Endothelial cell of umbilical vein (primary cell): ENCODE data around the gene KIF3B.

Source experiments
- JUN ChIP-seq: IDR thresholded peaks from 2 replicates; pipeline ENCODE4 v1.6.1; 2011; ENCODE audit warnings: borderline replicate concordance, low read depth; ENCODE audit not compliant: insufficient read length, insufficient read depth
- MAX ChIP-seq: IDR thresholded peaks from 2 replicates; pipeline ENCODE4 v1.6.1; 2011; ENCODE audit not compliant: insufficient read depth, insufficient read length
- POLR2A ChIP-seq: IDR thresholded peaks from 2 replicates; pipeline ENCODE4 v1.6.1; 2012; ENCODE audit warnings: low read depth, mild to moderate bottlenecking, control low read depth, low read length
- POLR2AphosphoS5 ChIP-seq: IDR thresholded peaks from 2 replicates; pipeline ENCODE4 v1.6.1; 2012; ENCODE audit warnings: low read depth, mild to moderate bottlenecking, control low read depth, low read length, moderate library complexity; ENCODE audit not compliant: insufficient read depth
- TF ChIP-seq, protein P1 (sequence below), 2 donors: IDR thresholded peaks; 1 replicate in 1 of 2; 2 replicates in 1 of 2; pipeline ENCODE4 v1.5.1; 2011; ENCODE audit warnings: low read length in 2 of 2, mild to moderate bottlenecking in 2 of 2, moderate library complexity in 2 of 2, control low read depth in 1 of 2, inconsistent platforms in 1 of 2, low read depth in 1 of 2; ENCODE audit not compliant: insufficient read depth in 1 of 2; ENCODE audit errors: extremely low read depth in 1 of 2

DNA sequence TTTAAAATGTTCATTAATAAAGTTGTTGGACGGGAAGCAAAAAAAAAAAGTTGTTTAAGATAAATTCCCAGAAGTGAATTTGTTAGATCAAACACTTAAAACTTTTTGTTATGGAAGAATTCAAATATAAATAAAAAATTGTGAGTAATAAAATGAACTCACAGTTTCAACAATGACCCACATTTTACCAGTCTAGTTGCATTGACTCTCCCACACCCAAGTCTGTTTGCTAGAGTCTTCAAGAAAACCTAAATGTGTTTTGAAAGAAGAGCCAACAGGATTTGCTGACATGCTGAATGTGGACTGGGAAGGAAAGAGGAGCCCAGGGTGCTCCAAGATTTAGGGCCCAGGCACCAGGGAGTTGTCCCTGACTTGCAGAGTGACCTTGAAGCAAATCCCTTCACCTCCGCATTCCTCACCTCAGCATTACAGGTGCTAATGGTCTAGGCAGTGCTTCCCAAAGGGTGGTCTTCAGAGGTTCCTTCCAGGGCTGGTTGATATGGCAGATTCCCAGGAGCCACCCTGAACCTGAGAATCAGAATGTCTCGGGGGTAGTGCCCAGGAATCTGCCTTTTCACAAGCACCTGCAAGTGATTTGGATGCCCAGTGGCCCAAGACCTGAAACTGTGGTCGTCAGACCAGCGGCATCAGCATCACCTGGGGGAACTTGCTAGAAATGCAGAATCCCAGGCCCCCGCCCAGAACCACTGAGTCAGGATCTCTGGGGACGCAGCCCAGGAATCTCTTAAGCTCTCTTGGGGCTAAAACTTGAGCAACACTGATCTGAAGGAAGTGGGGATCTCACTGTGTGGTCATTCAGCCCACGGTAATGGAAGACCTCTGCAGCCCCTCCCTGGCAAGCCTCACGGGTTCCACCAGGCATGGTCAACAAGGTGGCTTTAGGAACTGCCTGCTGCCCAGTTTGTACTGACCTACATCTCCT, 38.7 kb upstream of the KIF3B start:
- TF ChIP-seq, protein P1, sequence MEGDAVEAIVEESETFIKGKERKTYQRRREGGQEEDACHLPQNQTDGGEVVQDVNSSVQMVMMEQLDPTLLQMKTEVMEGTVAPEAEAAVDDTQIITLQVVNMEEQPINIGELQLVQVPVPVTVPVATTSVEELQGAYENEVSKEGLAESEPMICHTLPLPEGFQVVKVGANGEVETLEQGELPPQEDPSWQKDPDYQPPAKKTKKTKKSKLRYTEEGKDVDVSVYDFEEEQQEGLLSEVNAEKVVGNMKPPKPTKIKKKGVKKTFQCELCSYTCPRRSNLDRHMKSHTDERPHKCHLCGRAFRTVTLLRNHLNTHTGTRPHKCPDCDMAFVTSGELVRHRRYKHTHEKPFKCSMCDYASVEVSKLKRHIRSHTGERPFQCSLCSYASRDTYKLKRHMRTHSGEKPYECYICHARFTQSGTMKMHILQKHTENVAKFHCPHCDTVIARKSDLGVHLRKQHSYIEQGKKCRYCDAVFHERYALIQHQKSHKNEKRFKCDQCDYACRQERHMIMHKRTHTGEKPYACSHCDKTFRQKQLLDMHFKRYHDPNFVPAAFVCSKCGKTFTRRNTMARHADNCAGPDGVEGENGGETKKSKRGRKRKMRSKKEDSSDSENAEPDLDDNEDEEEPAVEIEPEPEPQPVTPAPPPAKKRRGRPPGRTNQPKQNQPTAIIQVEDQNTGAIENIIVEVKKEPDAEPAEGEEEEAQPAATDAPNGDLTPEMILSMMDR (IDR thresholded peaks at IDR 0.05; ENCODE audit: extremely low read depth in 1 of 2, insufficient read depth in 1 of 2, low read depth in 1 of 2, low read length in 2 of 2) = no peak
- TF ChIP-seq POLR2A = no peak
- peak; percentile 18 for TF ChIP-seq POLR2AphosphoS5
- no peak for TF ChIP-seq JUN
- TF ChIP-seq MAX = no peak
